ENCODE data around the gene PIEZO1. TPM values are rescaled to one million over a fixed set of nuclear protein-coding genes. Genes with fewer than 3 reads are reported as not detected.

PIEZO1 gene
- total RNA-seq, 6 donors from 2014 or later = 107 to 535 (median 239) TPM

GRCh38 chr16:88812513-88813268 is 27.7 kb upstream of the PIEZO1 start:
- 34 to 39% methylated on average over 31 to 37 of the region's 37 CpGs for WGBS, 2 donors
- H3K4me3 ChIP-seq = peak overlapping the region; percentile 59 to 97 (median 80)
- no peaks in the 10 kb centered on the region for H3K27me3 ChIP-seq
- no peaks in the 10 kb centered on the region for H3K9me3 ChIP-seq
- DNase-seq (peak; percentile 73 to 84), ATAC-seq (ENCODE audit: low FRiP score in 2 of 2) (peak in 1 of 2 donors; percentile 21)
- TF ChIP-seq POLR2AphosphoS5 (IDR thresholded peaks at IDR 0.05) = peak in 1 of 2 donors; percentile 5
- no peak for TF ChIP-seq EP300 (IDR thresholded peaks at IDR 0.05)
- TF ChIP-seq, protein P1, sequence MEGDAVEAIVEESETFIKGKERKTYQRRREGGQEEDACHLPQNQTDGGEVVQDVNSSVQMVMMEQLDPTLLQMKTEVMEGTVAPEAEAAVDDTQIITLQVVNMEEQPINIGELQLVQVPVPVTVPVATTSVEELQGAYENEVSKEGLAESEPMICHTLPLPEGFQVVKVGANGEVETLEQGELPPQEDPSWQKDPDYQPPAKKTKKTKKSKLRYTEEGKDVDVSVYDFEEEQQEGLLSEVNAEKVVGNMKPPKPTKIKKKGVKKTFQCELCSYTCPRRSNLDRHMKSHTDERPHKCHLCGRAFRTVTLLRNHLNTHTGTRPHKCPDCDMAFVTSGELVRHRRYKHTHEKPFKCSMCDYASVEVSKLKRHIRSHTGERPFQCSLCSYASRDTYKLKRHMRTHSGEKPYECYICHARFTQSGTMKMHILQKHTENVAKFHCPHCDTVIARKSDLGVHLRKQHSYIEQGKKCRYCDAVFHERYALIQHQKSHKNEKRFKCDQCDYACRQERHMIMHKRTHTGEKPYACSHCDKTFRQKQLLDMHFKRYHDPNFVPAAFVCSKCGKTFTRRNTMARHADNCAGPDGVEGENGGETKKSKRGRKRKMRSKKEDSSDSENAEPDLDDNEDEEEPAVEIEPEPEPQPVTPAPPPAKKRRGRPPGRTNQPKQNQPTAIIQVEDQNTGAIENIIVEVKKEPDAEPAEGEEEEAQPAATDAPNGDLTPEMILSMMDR (IDR thresholded peaks at IDR 0.05) = peak in 1 of 6 experiments; percentile 9
- no peak for TF ChIP-seq POLR2A (IDR thresholded peaks at IDR 0.05)
- peak overlapping the region; percentile 90 to 93 (median 92) for H3K27ac ChIP-seq
- peaks cover 0 to 22% (median 12%) of the 10 kb centered on the region in 4 donors for H3K36me3 ChIP-seq
- peaks cover 26 to 37% (median 32%) of the 10 kb centered on the region in 4 donors for H3K4me1 ChIP-seq

- DNase-seq = peak; percentile 94 to 100
- H3K4me3 ChIP-seq = peak within 1 kb of the TSS; percentile 59 to 97 (median 85)
- TF ChIP-seq POLR2AphosphoS5 (IDR thresholded peaks at IDR 0.05) = peak; percentile 77 to 85
- TF ChIP-seq POLR2A (IDR thresholded peaks at IDR 0.05) = peak in 2 of 4 donors; percentile 73 to 87
- TF ChIP-seq, protein P1 (IDR thresholded peaks at IDR 0.05) = peak; percentile 15 to 66 (median 48)
- peak in 1 of 4 donors; percentile 27 for TF ChIP-seq EP300 (IDR thresholded peaks at IDR 0.05)
- WGBS, 2 donors = 0 to 2% methylated on average over 5 to 12 of the region's 84 CpGs
- H3K36me3 ChIP-seq = peaks cover 0 to 22% (median 10%) of the 10 kb centered on the region in 4 donors
- no peaks in the 10 kb centered on the region for H3K9me3 ChIP-seq
- peaks cover 26 to 37% (median 32%) of the 10 kb centered on the region in 4 donors for H3K4me1 ChIP-seq
- H3K27ac ChIP-seq = peak within 1 kb of the TSS; percentile 90 to 93 (median 92)
- no peaks in the 10 kb centered on the region for H3K27me3 ChIP-seq
- ATAC-seq (ENCODE audit: low FRiP score in 2 of 2) = peak; percentile 95 to 96
Measured at GRCh38 chr16:88811769-88812512, 26.9 kb upstream of the PIEZO1 start, which contains the start of gene APRT. APRT (minus strand) TSS chr16:88811928; CDS start chr16:88811899, 29 bp downstream.

DNA sequence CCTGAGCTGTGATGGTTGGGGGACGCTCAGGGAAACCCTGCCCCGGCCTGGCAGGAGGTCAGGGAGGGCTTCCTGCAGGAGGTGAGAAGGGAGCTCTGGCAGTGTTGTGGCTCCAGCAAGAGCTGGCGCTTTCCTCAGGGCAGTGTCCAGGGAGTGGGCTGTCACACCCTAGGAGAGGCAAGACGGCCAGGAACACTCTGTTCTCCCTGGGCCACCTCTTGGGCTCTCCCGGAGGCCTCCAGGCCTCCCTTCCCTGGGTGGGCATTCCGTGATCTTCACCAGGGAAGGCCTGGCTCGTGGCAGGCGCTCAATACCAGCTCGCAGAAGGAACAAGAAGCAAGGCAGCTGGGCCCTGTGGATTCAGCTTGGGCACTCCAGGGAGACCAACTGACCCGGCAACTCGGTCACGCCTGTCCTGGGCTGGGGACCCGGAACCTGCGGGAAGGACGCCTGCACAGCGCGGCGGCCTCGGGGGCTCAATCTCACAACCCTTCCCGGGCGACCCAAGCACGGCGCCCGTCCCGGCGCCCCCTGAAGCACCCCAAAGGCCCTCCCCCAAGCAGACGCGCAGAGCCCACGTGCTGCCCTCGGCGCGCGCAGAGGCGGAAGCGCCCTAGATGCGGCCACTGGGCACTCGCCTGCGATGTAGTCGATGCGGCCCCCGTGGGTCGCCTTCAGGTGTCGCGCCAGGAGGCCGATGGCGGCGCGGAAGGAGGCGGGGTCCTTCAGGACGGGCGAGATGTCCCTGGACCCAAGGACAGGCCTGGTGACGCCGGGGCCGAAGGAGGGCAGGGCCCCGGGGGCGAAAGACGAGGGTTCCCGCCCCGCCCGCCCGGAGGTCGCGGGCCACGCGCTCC is 26.1 kb upstream of the PIEZO1 start:
- Histone ChIP-seq H3K4me3 (peak overlapping the region; percentile 59 to 97 (median 85)), H3K27me3 (no peaks in the 10 kb centered on the region), H3K27ac (peak overlapping the region; percentile 90 to 93 (median 92)), H3K36me3 (peaks cover 0 to 22% (median 10%) of the 10 kb centered on the region in 4 donors), H3K4me1 (peaks cover 26 to 37% (median 32%) of the 10 kb centered on the region in 4 donors), H3K9me3 (no peaks in the 10 kb centered on the region)
- ATAC-seq (ENCODE audit: low FRiP score in 2 of 2) (peak; percentile 84 to 87), DNase-seq (peak; percentile 73 to 96)
- 4% methylated on average over 38 of the region's 65 CpGs; no CpG with 5 or more reads in 1 of the 2 donors for WGBS, 2 donors
- peak in 3 of 4 donors; percentile 43 to 90 (median 85) for TF ChIP-seq POLR2A (IDR thresholded peaks at IDR 0.05)
- peak; percentile 77 to 83 for TF ChIP-seq POLR2AphosphoS5 (IDR thresholded peaks at IDR 0.05)
- TF ChIP-seq, protein P1 (IDR thresholded peaks at IDR 0.05) = no peak

DNA sequence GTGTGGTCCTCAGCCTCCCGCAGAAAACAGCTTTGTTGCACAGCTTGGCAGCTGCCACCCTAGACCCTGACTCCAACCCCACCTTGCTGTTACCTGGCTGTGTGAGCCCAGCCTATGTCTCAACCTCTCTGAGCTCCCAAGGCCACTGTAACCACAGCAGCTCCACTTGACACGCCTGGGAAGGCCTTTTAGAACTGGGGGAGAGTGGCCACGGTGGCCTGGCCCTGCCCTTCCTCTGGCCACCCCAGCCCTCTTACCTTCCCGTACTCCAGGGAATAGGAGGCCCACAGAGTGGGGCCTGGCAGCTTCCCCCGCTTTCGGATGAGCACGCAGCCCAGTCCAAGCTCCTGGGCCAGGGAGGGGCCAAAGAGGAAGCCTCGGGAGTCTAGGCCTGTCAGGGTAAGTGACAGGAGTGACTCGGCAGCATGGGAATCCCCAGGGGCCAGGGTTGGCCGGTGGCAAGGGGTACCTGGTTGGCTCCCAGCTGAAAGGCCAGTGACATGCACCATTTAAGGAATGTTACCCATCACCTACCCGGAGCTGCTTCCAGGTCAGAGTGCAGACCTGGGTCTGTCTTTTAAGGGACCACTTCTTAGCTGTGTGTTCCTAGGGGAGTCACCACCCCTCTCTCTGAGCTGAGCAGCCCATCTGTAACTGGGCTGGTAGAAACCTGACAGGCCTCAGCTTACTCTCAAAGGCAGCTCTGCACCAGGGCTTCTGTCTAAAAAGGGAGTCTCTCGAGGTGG is 25.3 kb upstream of the PIEZO1 start:
- WGBS, 2 donors = 10 to 43% methylated on average over 2 to 12 of the region's 12 CpGs
- TF ChIP-seq POLR2A (IDR thresholded peaks at IDR 0.05) (no peak), POLR2AphosphoS5 (IDR thresholded peaks at IDR 0.05) (no peak), EP300 (IDR thresholded peaks at IDR 0.05) (no peak)
- TF ChIP-seq, protein P1 (IDR thresholded peaks at IDR 0.05) = no peak
- Histone ChIP-seq H3K36me3 (peaks cover 0 to 22% (median 10%) of the 10 kb centered on the region in 4 donors), H3K4me1 (peaks cover 26 to 41% (median 32%) of the 10 kb centered on the region in 4 donors), H3K27ac (peak overlapping the region; percentile 90 to 93 (median 92)), H3K4me3 (peak overlapping the region in 3 of 4 donors; percentile 59 to 97 (median 92)), H3K9me3 (no peaks in the 10 kb centered on the region), H3K27me3 (no peaks in the 10 kb centered on the region)
- no peak for ATAC-seq (ENCODE audit: low FRiP score in 2 of 2)
- DNase-seq = peak in 1 of 2 donors; percentile 50
